CD4-positive, CD25-positive, alpha-beta regulatory T cell (primary cell): ENCODE results near the gene KLHL8. TPM values are rescaled to one million over a fixed set of nuclear protein-coding genes. Genes with fewer than 3 reads are reported as not detected.
A peak's percentile ranks its signal among the peaks of the same experiment; 100 is the strongest.
"Not testable (repeated sequence)": the region's sequence is repeated elsewhere in the genome, so short reads cannot be mapped to it uniquely, and the experiment has no call there.

ENCODE experiments used
- ATAC-seq, 2 donors: fragments of 150-1000 bp; cut with Tn5 transposase; one replicate each; pipeline ENCODE4 v1.10.0; 2021; ENCODE audit warnings: low read depth in 2 of 2, moderate number of reproducible peaks in 2 of 2, moderate library complexity in 1 of 2
- DNase-seq, 3 donors: peaks; one replicate each; pipeline versions ENCODE4 v3.0.0 to v3.0.0-alpha.2; 2012 to 2022; ENCODE audit warnings: mixed read lengths in 1 of 3
- H3K27ac ChIP-seq: one replicate; pipeline ENCODE4 v1.7.0; 2013; ENCODE audit warnings: mild to moderate bottlenecking, low read length; ENCODE audit not compliant: insufficient read depth, poor library complexity, severe bottlenecking
- H3K27me3 ChIP-seq: one replicate; pipeline ENCODE4 v1.7.0; 2013; ENCODE audit warnings: low read length; ENCODE audit not compliant: control insufficient read depth, insufficient read depth
- H3K36me3 ChIP-seq: one replicate; pipeline ENCODE4 v1.7.0; 2013; ENCODE audit warnings: mild to moderate bottlenecking, low read length, moderate library complexity; ENCODE audit not compliant: control insufficient read depth, insufficient read depth
- H3K4me1 ChIP-seq: 2 replicates; pipeline ENCODE4 v1.7.0; 2013; ENCODE audit warnings: mild to moderate bottlenecking, low read length; ENCODE audit not compliant: insufficient read depth, control insufficient read depth, poor library complexity, severe bottlenecking
- H3K4me3 ChIP-seq: one replicate; pipeline ENCODE4 v1.7.0; 2013; ENCODE audit warnings: low read depth, mild to moderate bottlenecking, low read length, moderate library complexity
- H3K9me3 ChIP-seq, 2 experiments: 1 replicate in 1 of 2; 2 replicates in 1 of 2; pipeline ENCODE4 v1.7.0; 2013; ENCODE audit warnings: low read length in 2 of 2, mild to moderate bottlenecking in 1 of 2, moderate library complexity in 1 of 2; ENCODE audit not compliant: control insufficient read depth in 2 of 2
- H3K27ac Mint-ChIP-seq, 3 donors: one replicate each; pipeline ENCODE4 v1.8.0; 2020 to 2022; ENCODE audit warnings: mild to moderate bottlenecking in 3 of 3, mixed read lengths in 3 of 3, moderate library complexity in 2 of 3
- H3K27me3 Mint-ChIP-seq: one replicate; pipeline ENCODE4 v1.8.0; 2022; ENCODE audit warnings: mild to moderate bottlenecking, mixed read lengths
- H3K36me3 Mint-ChIP-seq: one replicate; pipeline ENCODE4 v1.8.0; 2020; ENCODE audit warnings: mixed read lengths
- H3K4me1 Mint-ChIP-seq, 4 donors: one replicate each; pipeline ENCODE4 v1.8.0; 2020 to 2022; ENCODE audit warnings: mixed read lengths in 4 of 4, mild to moderate bottlenecking in 1 of 4
- H3K4me3 Mint-ChIP-seq, 4 donors: one replicate each; pipeline ENCODE4 v1.8.0; 2020 to 2022; ENCODE audit warnings: mild to moderate bottlenecking in 4 of 4, mixed read lengths in 4 of 4, moderate library complexity in 3 of 4
- H3K9me3 Mint-ChIP-seq, 7 donors: one replicate each; pipeline ENCODE4 v1.8.0; 2020 to 2022; ENCODE audit warnings: mixed read lengths in 7 of 7, mild to moderate bottlenecking in 3 of 7, moderate library complexity in 2 of 7
- polyA plus RNA-seq, 4 donors: library from polyadenylated mRNA; unstranded; fragments of 300-500 nt; fragmentation: Illumina TruSeq; gene quantifications; one replicate each; pipeline ENCODE4 v1.2.3, GENCODE V29; 2021
- total RNA-seq: library from RNA; stranded (reverse); gene quantifications from one replicate; pipeline ENCODE4 v1.2.3, GENCODE V29; 2022

Gene KLHL8
- total and polyA plus RNA-seq, 5 donors from 2014 or later, result 5.7 to 11.1 (median 9.1) TPM

DNA sequence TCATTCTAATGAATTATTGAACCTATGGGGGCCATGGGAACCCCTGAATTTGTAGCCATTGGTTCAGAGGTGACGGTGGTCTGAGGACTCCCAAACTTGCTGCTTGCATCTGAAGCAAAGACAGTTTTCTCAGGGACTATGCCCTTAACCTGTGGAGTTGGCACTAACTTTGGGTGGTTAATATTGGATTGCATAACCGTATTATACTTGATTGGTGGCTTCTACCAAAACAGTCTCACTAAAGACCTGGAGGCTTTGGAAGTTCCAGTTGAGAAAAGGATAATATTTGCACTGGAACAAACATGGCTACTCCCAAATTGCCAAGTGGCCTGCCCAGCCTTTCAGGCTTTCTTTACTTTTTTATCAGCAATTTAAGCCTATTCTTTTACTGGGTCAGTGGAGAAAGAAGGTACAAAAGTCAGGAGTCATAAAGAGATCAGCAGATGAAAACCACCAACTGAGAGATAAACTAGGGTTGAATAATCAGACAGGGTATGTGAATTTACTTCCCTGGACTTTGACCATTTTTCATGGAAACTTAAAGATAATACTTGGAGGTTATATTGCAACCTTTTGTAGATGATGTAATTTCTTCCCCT, 7.9 kb upstream of the KLHL8 start:
- Mint-ChIP-seq H3K4me3 (no peak overlapping the region), H3K4me1 (no peaks in the 10 kb centered on the region), H3K9me3 (peaks cover 0 to 1% (median 0%) of the 10 kb centered on the region in 7 donors), H3K27ac (no peak overlapping the region), H3K36me3 (no peaks in the 10 kb centered on the region), H3K27me3 (peaks cover 40% of the 10 kb centered on the region)
- Histone ChIP-seq H3K36me3 (no peaks in the 10 kb centered on the region), H3K4me1 (no peaks in the 10 kb centered on the region), H3K9me3 (no peaks in the 10 kb centered on the region), H3K27me3 (peaks cover 4% of the 10 kb centered on the region), H3K27ac (no peak overlapping the region), H3K4me3 (no peak overlapping the region)
- ATAC-seq (no peak), DNase-seq (no peak)

DNA sequence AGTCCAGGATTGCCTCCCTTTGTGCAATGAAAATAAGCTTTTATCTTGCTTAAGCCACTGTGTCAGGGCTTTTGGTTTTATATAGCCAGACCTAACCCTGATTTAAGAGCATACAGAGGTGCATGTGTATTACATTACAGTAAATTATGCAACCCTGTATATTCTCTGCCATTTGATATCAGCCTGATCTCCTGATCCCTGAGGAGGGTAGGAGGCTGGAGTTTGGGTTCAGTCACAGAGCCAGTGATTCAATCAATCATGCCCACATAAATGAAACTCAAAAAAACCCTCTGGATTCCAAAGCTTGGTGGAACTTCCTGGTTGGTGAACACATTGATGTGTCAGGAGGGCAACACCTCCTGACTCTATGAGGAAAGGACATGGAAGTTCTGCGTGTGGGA, 7.3 kb upstream of the KLHL8 start:
- H3K4me1 ChIP-seq, result no peaks in the 10 kb centered on the region
- ATAC-seq, result no peak
- H3K4me3 ChIP-seq, result no peak overlapping the region
- no peaks in the 10 kb centered on the region for H3K36me3 ChIP-seq
- Mint-ChIP-seq H3K4me1 (no peaks in the 10 kb centered on the region), H3K27ac (no peak overlapping the region), H3K4me3 (no peak overlapping the region), H3K36me3 (no peaks in the 10 kb centered on the region), H3K27me3 (peaks cover 40% of the 10 kb centered on the region), H3K9me3 (peaks cover 0 to 1% (median 0%) of the 10 kb centered on the region in 7 donors)
- DNase-seq, result no peak
- H3K27me3 ChIP-seq, result peaks cover 4% of the 10 kb centered on the region
- no peak overlapping the region for H3K27ac ChIP-seq
- no peaks in the 10 kb centered on the region for H3K9me3 ChIP-seq

DNA sequence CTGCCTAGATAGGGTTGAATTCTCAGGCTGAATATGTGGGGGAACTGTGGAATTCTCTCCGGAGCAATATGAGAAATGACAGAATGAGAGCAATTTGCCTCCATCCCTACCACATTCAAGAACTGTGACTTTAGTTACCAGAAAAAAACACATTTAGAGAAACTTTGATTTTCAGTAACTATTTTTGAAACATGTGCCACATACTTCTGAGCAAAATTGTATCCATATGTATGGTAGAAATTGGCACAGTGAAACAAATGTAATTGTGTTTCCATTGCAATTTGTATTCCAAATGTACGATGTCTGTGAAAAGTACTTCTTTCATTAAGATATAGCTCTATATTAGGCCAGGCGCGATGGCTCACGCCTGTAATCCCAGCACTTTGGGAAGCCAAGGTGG, 5.5 kb upstream of the KLHL8 start:
- Mint-ChIP-seq H3K27me3 (peaks cover 36% of the 10 kb centered on the region), H3K36me3 (no peaks in the 10 kb centered on the region), H3K4me3 (no peak overlapping the region), H3K27ac (no peak overlapping the region), H3K4me1 (peaks cover 0 to under 1% (median 0%) of the 10 kb centered on the region in 4 donors), H3K9me3 (peaks cover 0 to 1% (median 0%) of the 10 kb centered on the region in 7 donors)
- no peak overlapping the region for H3K27ac ChIP-seq
- peaks cover 4% of the 10 kb centered on the region for H3K27me3 ChIP-seq
- no peaks in the 10 kb centered on the region for H3K9me3 ChIP-seq
- H3K4me1 ChIP-seq, result peaks cover 2% of the 10 kb centered on the region
- ATAC-seq, result no peak
- H3K4me3 ChIP-seq, result no peak overlapping the region
- DNase-seq, result no peak
- no peaks in the 10 kb centered on the region for H3K36me3 ChIP-seq

DNA sequence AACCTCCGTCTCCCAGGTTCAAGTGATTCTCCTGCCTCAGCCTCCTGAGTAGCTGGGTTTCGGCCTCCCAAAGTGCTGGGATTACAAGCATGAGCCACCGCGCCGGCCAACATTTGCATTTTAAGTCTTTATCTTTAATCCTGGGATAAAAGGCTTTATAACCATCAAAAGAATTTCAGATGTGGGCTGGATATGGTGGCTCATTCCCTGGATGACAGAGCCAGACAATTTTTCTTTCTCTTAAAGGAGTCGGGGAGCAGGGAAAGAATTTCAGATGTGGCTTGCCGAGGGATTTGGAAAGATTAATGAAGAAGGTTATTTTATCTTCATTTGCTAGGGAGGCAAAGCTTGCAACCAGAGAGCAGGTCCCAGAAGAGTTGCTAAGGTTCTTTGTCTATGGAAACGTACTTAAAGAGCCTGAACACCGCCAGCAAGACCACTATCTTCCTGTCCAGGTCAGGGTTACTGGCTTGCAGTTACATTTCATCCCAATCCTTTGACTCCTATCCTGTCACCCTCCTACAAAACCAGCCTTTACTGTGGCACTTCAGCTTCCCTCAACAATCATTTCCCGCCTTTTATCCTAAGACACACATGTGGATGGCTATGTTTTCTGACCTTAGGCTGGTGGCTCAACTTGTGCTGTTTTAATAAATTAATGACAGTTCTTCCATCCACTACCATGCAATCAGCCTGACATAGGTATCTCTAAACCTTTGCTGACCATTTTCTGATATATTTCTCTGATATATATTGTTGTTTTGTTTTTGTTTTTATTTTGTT, 3.9 kb upstream of the KLHL8 start:
- Histone ChIP-seq H3K9me3 (no peaks in the 10 kb centered on the region), H3K36me3 (no peaks in the 10 kb centered on the region), H3K4me3 (no peak overlapping the region), H3K27ac (no peak overlapping the region), H3K27me3 (no peaks in the 10 kb centered on the region), H3K4me1 (peaks cover 10% of the 10 kb centered on the region)
- Mint-ChIP-seq H3K27ac (no peak overlapping the region), H3K4me3 (peak overlapping the region in 2 of 4 donors; percentile 2 to 81), H3K9me3 (no peaks in the 10 kb centered on the region), H3K4me1 (peaks cover 0 to 6% (median 2%) of the 10 kb centered on the region in 4 donors), H3K36me3 (no peaks in the 10 kb centered on the region), H3K27me3 (peaks cover 36% of the 10 kb centered on the region)
- no peak for ATAC-seq
- DNase-seq, result no peak

DNA sequence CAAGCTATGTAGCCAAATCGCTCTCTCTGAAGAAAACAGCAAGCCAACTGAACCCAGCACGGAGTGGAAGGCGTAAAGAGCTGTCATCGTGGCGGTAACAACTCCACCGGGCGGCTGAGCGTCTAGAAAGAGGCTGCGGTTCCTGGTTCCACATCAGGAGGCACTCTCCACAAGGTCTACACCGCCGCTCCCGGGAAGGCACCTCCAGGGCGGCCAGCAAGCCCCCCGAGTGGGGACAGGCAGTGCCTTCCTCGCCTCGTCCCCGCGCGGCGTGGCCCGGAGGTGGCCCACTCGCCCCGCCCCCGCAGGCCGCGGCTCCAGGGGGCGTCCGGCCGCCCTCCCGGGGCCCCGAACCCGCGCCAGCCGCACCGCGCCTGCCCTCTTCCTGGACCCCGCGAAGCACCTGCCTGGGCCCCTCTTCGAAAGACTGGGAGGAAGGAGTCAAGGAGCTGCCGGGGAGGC, 755 bp downstream of the KLHL8 start:
- peak overlapping the region; percentile 91 to 94 (median 94) for H3K4me3 Mint-ChIP-seq
- no peaks in the 10 kb centered on the region for H3K9me3 Mint-ChIP-seq
- Histone ChIP-seq H3K27me3 (no peaks in the 10 kb centered on the region), H3K36me3 (no peaks in the 10 kb centered on the region), H3K9me3 (no peaks in the 10 kb centered on the region), H3K4me1 (peaks cover 17% of the 10 kb centered on the region), H3K4me3 (peak overlapping the region; percentile 94), H3K27ac (peak overlapping the region; percentile 81)
- H3K4me1 Mint-ChIP-seq, result peaks cover 8 to 24% (median 14%) of the 10 kb centered on the region in 4 donors
- no peaks in the 10 kb centered on the region for H3K36me3 Mint-ChIP-seq
- peak overlapping the region; percentile 79 to 94 (median 89) for H3K27ac Mint-ChIP-seq
- peak; percentile 7 to 14 for ATAC-seq
- peaks cover 20% of the 10 kb centered on the region for H3K27me3 Mint-ChIP-seq
- peak in 2 of 3 donors; percentile 50 to 63 for DNase-seq

DNA sequence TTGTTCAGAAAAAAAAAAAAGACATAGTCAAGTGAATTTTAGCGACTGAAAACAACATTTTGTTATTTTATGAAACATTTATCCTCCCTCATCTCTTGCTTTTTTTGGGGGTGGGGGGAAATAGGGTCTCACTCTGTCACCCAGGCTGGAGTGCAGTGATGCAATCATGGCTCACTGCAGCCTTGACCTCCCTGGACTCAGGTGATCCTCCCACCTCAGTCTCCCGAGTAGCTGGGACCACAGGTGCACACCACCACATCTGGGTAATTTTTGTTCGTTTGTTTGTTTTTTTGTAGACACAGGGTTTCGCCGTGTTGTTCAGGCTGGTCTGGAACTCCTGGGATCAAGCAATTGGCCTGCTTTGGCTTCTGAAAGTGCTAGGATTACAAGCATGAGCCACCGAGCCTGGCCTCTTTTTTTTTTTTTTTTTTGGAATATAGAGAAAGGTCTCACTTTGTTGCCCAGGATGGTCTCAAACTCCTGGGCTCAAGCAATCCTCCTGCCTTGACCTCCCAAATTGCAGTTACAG, 3.1 kb downstream of the KLHL8 start:
- H3K36me3 Mint-ChIP-seq, DNase-seq, H3K9me3 Mint-ChIP-seq, ATAC-seq, H3K27ac ChIP-seq, H3K27me3 ChIP-seq, H3K4me3 ChIP-seq, H3K9me3 ChIP-seq, H3K36me3 ChIP-seq, H3K27me3 Mint-ChIP-seq: not testable (repeated sequence)
- peaks cover 12 to 24% (median 18%) of the 10 kb centered on the region in 4 donors for H3K4me1 Mint-ChIP-seq
- peak overlapping the region in 2 of 4 donors; percentile 23 to 38 for H3K4me3 Mint-ChIP-seq
- H3K27ac Mint-ChIP-seq, result peak overlapping the region in 1 of 3 donors; percentile 71
- peaks cover 17% of the 10 kb centered on the region for H3K4me1 ChIP-seq

DNA sequence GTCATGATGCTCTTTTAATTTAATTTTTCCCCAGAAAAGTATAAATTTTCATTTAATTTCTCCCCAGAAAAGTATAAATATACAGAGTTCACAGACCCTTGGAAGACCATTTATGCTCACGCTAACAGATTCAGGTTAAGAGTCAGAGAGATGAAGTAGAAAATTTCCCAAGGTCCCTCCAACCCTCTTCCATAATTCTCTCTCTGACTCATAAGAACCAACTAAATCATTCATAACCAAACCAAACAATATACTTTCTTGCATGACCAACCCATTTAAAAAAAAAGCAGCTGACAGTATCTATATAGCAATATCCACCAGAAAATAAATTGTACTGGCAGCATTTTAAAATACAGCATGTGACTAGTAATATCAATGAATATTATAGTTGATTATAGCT, 3.9 kb downstream of the KLHL8 start:
- ATAC-seq, result no peak
- no peaks in the 10 kb centered on the region for H3K27me3 ChIP-seq
- no peaks in the 10 kb centered on the region for H3K9me3 Mint-ChIP-seq
- H3K36me3 ChIP-seq, result no peaks in the 10 kb centered on the region
- H3K9me3 ChIP-seq, result no peaks in the 10 kb centered on the region
- H3K36me3 Mint-ChIP-seq, result no peaks in the 10 kb centered on the region
- no peak for DNase-seq
- H3K27ac Mint-ChIP-seq, result no peak overlapping the region
- H3K4me3 ChIP-seq, result no peak overlapping the region
- peak overlapping the region in 2 of 4 donors; percentile 21 to 32 for H3K4me3 Mint-ChIP-seq
- H3K27me3 Mint-ChIP-seq, result peaks cover 7% of the 10 kb centered on the region
- H3K4me1 Mint-ChIP-seq, result peaks cover 12 to 24% (median 18%) of the 10 kb centered on the region in 4 donors
- no peak overlapping the region for H3K27ac ChIP-seq
- peaks cover 17% of the 10 kb centered on the region for H3K4me1 ChIP-seq
